Neural progenitor cell (in vitro differentiated cells): Measurements from ENCODE around the gene TLN1. TPM values are rescaled to one million over a fixed set of nuclear protein-coding genes. Genes with fewer than 3 reads are reported as not detected.

ENCODE experiments used
- DNase-seq: peaks from one replicate; pipeline ENCODE4 v3.0.0-alpha.2; 2016; ENCODE audit warnings: low spot score
- H2AFZ ChIP-seq: fragments of 200-600 bp; sonication (generic); replicated peaks from 2 replicates; pipeline ENCODE4 v1.6.1; 2016; ENCODE audit warnings: antibody characterized with exemption
- H3F3A ChIP-seq: fragments of 200-600 bp; sonication (generic); 2 replicates; pipeline ENCODE4 v1.6.1; 2016; ENCODE audit warnings: antibody characterized with exemption, low read depth
- H3K27ac ChIP-seq: fragments of 200-600 bp; sonication (generic); 2 replicates; pipeline ENCODE4 v1.5.1; 2016; ENCODE audit warnings: mild to moderate bottlenecking
- H3K27me3 ChIP-seq: fragments of 200-600 bp; sonication (generic); 2 replicates; pipeline ENCODE4 v1.6.1; 2016; ENCODE audit warnings: mild to moderate bottlenecking, moderate library complexity
- H3K36me3 ChIP-seq: fragments of 200-600 bp; sonication (generic); 2 replicates; pipeline ENCODE4 v1.5.1; 2016
- H3K4me1 ChIP-seq: fragments of 200-600 bp; sonication (generic); 2 replicates; pipeline ENCODE4 v1.6.1; 2016; ENCODE audit warnings: mixed run types
- H3K4me2 ChIP-seq: fragments of 200-600 bp; sonication (generic); 2 replicates; pipeline ENCODE4 v1.6.1; 2016
- H3K4me3 ChIP-seq: fragments of 200-600 bp; sonication (generic); 2 replicates; pipeline ENCODE4 v1.5.1; 2016
- H3K79me2 ChIP-seq: fragments of 200-600 bp; sonication (generic); 2 replicates; pipeline ENCODE4 v1.6.1; 2016; ENCODE audit warnings: low read depth
- H3K9ac ChIP-seq: fragments of 200-600 bp; sonication (generic); 2 replicates; pipeline ENCODE4 v1.6.1; 2016
- H3K9me3 ChIP-seq: fragments of 200-600 bp; sonication (generic); 2 replicates; pipeline ENCODE4 v1.5.1; 2016; ENCODE audit warnings: low read depth
- H4K20me1 ChIP-seq: fragments of 200-600 bp; sonication (generic); 2 replicates; pipeline ENCODE4 v1.6.1; 2016; ENCODE audit warnings: low read depth
- H3K27ac Mint-ChIP-seq: 3 replicates; pipeline ENCODE4 v1.8.0; 2021; ENCODE audit warnings: mixed read lengths
- H3K27me3 Mint-ChIP-seq: 2 replicates; pipeline ENCODE4 v1.8.0; 2022; ENCODE audit warnings: low read depth, mild to moderate bottlenecking, inconsistent platforms, moderate library complexity, mixed read lengths; ENCODE audit not compliant: insufficient read depth
- H3K36me3 Mint-ChIP-seq: 3 replicates; pipeline ENCODE4 v1.8.0; 2021; ENCODE audit warnings: mixed read lengths
- H3K4me1 Mint-ChIP-seq: 3 replicates; pipeline ENCODE4 v1.8.0; 2021; ENCODE audit warnings: mixed read lengths
- H3K4me3 Mint-ChIP-seq: 3 replicates; pipeline ENCODE4 v1.8.0; 2021; ENCODE audit warnings: mild to moderate bottlenecking, moderate library complexity, mixed read lengths
- H3K9me3 Mint-ChIP-seq: 3 replicates; pipeline ENCODE4 v1.8.0; 2020; ENCODE audit warnings: mixed read lengths
- EZH2 ChIP-seq: fragments of 200-600 bp; sonication (generic); IDR thresholded peaks from 2 replicates; pipeline ENCODE4 v1.6.1; 2017; ENCODE audit warnings: antibody characterized with exemption, mild to moderate bottlenecking, moderate library complexity
- EZH2phosphoT487 ChIP-seq: fragments of 200-600 bp; sonication (generic); IDR thresholded peaks from 2 replicates; pipeline ENCODE4 v1.6.1; 2017; ENCODE audit warnings: antibody characterized with exemption
- total RNA-seq: library from RNA; depleted of rRNA; stranded (reverse); fragments of >200 nt; gene quantifications from 2 replicates; pipeline ENCODE4 v1.2.3, GENCODE V29; 2015; ENCODE audit warnings: low replicate concordance
- TF ChIP-seq, protein P1 (sequence below): fragments of 200-600 bp; sonication (generic); IDR thresholded peaks from 2 replicates; pipeline ENCODE4 v1.5.1; 2017; ENCODE audit warnings: antibody characterized with exemption, mild to moderate bottlenecking

The TLN1 gene
- total RNA-seq, 1 donor from 2014 or later = 36.7 TPM

DNA sequence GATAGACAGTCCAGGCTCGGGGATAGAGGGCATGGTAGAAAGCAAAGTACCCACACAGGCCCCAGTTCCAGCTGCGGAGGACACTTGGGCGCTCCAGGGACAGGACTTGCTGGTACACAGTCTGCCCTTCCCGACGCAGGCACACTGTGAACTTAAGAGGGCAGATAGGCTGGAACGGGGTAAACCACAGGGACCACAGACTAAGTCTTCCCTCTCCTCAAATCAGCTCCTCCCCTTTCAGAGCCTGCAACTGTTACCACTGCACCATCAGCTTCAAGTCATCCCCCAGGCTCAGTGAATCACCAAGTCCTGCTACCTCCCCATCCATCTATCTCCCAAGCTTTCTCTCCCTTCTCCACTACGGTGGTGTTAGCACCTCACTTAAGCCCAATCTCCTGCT is 9.7 kb upstream of the TLN1 start:
- no peaks in the 10 kb centered on the region for H3K9me3 Mint-ChIP-seq
- Histone ChIP-seq H3F3A (peaks cover 3% of the 10 kb centered on the region), H3K9me3 (no peaks in the 10 kb centered on the region), H2AFZ (no peak overlapping the region), H3K9ac (no peak overlapping the region), H3K4me1 (peaks cover 3% of the 10 kb centered on the region), H3K4me2 (no peak overlapping the region), H3K27ac (no peak overlapping the region), H3K27me3 (no peaks in the 10 kb centered on the region), H4K20me1 (peaks cover 29% of the 10 kb centered on the region), H3K4me3 (no peak overlapping the region), H3K79me2 (peaks cover 27% of the 10 kb centered on the region), H3K36me3 (no peaks in the 10 kb centered on the region)
- TF ChIP-seq, protein P1, sequence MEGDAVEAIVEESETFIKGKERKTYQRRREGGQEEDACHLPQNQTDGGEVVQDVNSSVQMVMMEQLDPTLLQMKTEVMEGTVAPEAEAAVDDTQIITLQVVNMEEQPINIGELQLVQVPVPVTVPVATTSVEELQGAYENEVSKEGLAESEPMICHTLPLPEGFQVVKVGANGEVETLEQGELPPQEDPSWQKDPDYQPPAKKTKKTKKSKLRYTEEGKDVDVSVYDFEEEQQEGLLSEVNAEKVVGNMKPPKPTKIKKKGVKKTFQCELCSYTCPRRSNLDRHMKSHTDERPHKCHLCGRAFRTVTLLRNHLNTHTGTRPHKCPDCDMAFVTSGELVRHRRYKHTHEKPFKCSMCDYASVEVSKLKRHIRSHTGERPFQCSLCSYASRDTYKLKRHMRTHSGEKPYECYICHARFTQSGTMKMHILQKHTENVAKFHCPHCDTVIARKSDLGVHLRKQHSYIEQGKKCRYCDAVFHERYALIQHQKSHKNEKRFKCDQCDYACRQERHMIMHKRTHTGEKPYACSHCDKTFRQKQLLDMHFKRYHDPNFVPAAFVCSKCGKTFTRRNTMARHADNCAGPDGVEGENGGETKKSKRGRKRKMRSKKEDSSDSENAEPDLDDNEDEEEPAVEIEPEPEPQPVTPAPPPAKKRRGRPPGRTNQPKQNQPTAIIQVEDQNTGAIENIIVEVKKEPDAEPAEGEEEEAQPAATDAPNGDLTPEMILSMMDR = no peak
- TF ChIP-seq EZH2phosphoT487 = no peak
- no peak for TF ChIP-seq EZH2
- no peak overlapping the region for H3K27ac Mint-ChIP-seq
- H3K4me1 Mint-ChIP-seq = peaks cover 10% of the 10 kb centered on the region
- DNase-seq = no peak
- peaks cover 3% of the 10 kb centered on the region for H3K27me3 Mint-ChIP-seq
- no peak overlapping the region for H3K4me3 Mint-ChIP-seq
- H3K36me3 Mint-ChIP-seq = peaks cover 48% of the 10 kb centered on the region

DNA sequence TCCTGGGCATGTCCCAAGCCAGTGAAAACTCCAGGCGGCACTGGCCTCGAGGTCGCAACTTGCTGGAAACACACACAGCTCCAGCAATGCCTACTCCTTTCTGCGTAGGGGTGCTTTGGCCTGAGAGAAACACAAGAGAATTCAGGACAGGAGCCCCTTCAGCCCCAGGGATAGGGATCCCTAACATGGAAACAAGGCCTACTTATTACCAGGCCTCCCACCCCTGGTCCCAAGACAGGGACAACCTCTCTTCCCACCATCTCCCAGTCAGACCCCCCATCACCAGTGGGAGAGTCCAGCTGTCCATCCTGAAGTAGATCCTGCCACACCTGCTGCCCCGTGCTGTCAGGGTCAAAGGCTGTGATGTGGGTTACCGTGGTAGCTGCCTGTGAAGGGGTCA is 8.2 kb upstream of the TLN1 start:
- H3K36me3 Mint-ChIP-seq = peaks cover 44% of the 10 kb centered on the region
- H3K36me3 ChIP-seq = no peaks in the 10 kb centered on the region
- no peak overlapping the region for H3K27ac Mint-ChIP-seq

DNA sequence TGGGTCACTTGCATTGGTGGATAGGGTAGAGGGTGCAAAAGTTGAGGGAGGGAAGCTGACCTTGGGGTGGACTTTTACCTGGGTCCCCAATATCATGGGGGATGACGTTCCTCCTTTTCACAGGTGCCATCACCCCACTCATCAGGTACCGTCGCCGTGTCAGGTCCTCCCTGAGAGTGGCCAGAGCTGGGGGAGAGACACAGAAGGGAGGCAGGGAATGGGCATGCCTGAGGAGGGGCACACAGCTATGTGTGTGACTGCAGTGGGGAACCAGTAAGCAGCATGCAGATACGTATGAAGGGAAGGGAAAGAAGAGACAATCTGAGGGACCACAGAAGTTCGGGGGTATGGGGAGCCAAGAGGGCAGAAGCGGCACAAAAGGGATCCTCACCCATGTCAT is 6.9 kb upstream of the TLN1 start:
- Histone ChIP-seq H3K9me3 (no peaks in the 10 kb centered on the region), H4K20me1 (peaks cover 5% of the 10 kb centered on the region), H3F3A (peaks cover 25% of the 10 kb centered on the region), H3K27ac (no peak overlapping the region), H3K9ac (no peak overlapping the region), H3K36me3 (no peaks in the 10 kb centered on the region), H3K4me2 (no peak overlapping the region), H2AFZ (no peak overlapping the region), H3K4me3 (no peak overlapping the region), H3K79me2 (peaks cover 9% of the 10 kb centered on the region), H3K27me3 (no peaks in the 10 kb centered on the region), H3K4me1 (no peaks in the 10 kb centered on the region)
- H3K4me1 Mint-ChIP-seq = peaks cover 7% of the 10 kb centered on the region
- H3K4me3 Mint-ChIP-seq = peak overlapping the region; percentile 52
- H3K27ac Mint-ChIP-seq = no peak overlapping the region
- H3K27me3 Mint-ChIP-seq = no peaks in the 10 kb centered on the region
- peaks cover 40% of the 10 kb centered on the region for H3K36me3 Mint-ChIP-seq
- no peak for DNase-seq
- no peaks in the 10 kb centered on the region for H3K9me3 Mint-ChIP-seq
- TF ChIP-seq, protein P1 = no peak
- TF ChIP-seq EZH2 (no peak), EZH2phosphoT487 (no peak)

More for the DNA sequence above, 8.2 kb upstream of the TLN1 start:
- no peaks in the 10 kb centered on the region for H3K9me3 ChIP-seq
- TF ChIP-seq, protein P1 = no peak
- TF ChIP-seq EZH2phosphoT487 = no peak
- no peak for TF ChIP-seq EZH2
- no peak overlapping the region for H3K9ac ChIP-seq
- H2AFZ ChIP-seq = no peak overlapping the region
- H3K4me2 ChIP-seq = no peak overlapping the region
- Mint-ChIP-seq H3K4me3 (no peak overlapping the region), H3K4me1 (peaks cover 3% of the 10 kb centered on the region), H3K9me3 (no peaks in the 10 kb centered on the region), H3K27me3 (peaks cover 3% of the 10 kb centered on the region)
- no peaks in the 10 kb centered on the region for H3K4me1 ChIP-seq
- no peak overlapping the region for H3K27ac ChIP-seq
- peaks cover 18% of the 10 kb centered on the region for H3F3A ChIP-seq
- H3K79me2 ChIP-seq = peaks cover 12% of the 10 kb centered on the region
- peaks cover 14% of the 10 kb centered on the region for H4K20me1 ChIP-seq
- no peaks in the 10 kb centered on the region for H3K27me3 ChIP-seq
- DNase-seq = no peak
- H3K4me3 ChIP-seq = no peak overlapping the region
